NB4 (cell line): ENCODE measurements around the gene AFAP1.

Experiments used
- DNase-seq: peaks from one replicate; pipeline ENCODE4 v3.0.0; 2010; ENCODE audit warnings: low read depth
- H3K4me3 ChIP-seq: one replicate; pipeline ENCODE4 v1.5.1; 2011; ENCODE audit warnings: mild to moderate bottlenecking, low read depth, low read length, moderate library complexity
- CTCF ChIP-seq: IDR thresholded peaks from one replicate; pipeline ENCODE4 v1.5.1; 2012; ENCODE audit warnings: low read depth, low read length
- MYC ChIP-seq: IDR thresholded peaks from 2 replicates; pipeline ENCODE4 v1.6.1; 2011; ENCODE audit warnings: low read depth, low read length
- POLR2A ChIP-seq: IDR thresholded peaks from 2 replicates; pipeline ENCODE4 v1.6.1; 2011; ENCODE audit warnings: mild to moderate bottlenecking; ENCODE audit not compliant: insufficient read length; ENCODE audit errors: extremely low read depth
- TF ChIP-seq, protein P1 (sequence below): IDR thresholded peaks from 2 replicates; pipeline ENCODE4 v1.6.1; 2011; ENCODE audit warnings: low read depth, low read length

Gene AFAP1

DNA sequence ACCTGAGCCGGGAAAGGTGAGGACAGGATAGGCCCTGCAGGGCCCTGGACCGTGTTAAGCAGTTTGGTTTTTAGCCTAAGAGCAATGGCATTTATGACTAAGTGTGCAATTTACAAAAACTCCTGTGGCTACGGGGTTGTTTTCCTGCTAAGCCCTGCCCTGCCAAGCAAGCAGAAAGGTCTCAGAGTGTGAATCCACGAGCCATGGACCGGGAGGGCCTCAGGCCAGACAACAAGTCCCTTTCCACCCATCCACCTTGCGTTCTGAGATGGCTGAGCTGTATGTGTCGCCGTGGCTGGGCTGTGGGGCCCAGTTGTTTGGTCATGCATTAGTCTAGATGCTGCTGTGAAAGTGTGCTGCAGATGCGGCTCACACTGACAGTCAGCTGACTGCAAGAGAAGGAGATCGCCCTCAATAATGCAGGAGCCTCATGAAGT is 33.9 kb upstream of the AFAP1 start:
- TF ChIP-seq CTCF (no peak), POLR2A (no peak), MYC (no peak)
- TF ChIP-seq, protein P1, sequence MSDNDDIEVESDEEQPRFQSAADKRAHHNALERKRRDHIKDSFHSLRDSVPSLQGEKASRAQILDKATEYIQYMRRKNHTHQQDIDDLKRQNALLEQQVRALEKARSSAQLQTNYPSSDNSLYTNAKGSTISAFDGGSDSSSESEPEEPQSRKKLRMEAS, result no peak
- no peak overlapping the region for H3K4me3 ChIP-seq
- no peak for DNase-seq

DNA sequence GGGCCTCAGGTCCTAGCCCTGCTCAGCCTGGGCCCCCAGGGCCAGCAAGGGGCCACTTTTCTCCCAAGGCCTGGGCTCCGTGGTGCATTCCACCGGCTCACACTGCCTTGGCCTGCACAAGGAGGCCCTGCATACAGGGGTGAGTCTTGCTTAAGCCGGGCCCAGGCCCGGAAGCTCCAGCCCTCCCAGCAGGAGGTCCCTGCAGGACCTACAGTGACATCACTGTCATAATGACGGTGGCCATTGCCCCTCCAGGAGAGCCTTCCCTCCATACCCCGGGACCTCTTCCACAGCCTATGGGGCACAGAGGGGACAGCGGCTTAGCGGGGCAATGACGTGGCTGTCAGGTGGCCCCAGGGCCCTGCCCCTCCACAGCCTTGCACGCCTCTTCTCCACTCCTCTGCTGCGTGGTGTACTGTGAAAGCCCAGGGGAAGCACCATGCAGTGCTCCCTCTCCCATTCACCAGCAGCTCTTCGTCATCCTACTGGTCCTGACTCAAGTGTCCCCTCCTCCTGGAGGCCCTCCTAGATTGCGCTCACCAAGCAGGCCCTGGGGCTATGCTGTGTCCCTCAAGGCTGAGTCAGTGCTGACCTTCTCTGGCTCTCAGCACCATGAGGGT is 32.3 kb upstream of the AFAP1 start:
- DNase-seq, result no peak
- H3K4me3 ChIP-seq, result no peak overlapping the region
- TF ChIP-seq CTCF (no peak), POLR2A (no peak), MYC (no peak)
- TF ChIP-seq, protein P1, result no peak

- TF ChIP-seq POLR2A (no peak), MYC (no peak), CTCF (no peak)
- TF ChIP-seq, protein P1, result no peak
- DNase-seq, result no peak
- no peak overlapping the region for H3K4me3 ChIP-seq
These were observed 31.5 kb upstream of the AFAP1 start for GRCh38 chr4:7971159-7971631.

GRCh38 chr4:7970361-7970946 is 30.8 kb upstream of the AFAP1 start:
- DNase-seq, result no peak
- no peak overlapping the region for H3K4me3 ChIP-seq
- TF ChIP-seq MYC (no peak), POLR2A (no peak), CTCF (no peak)
- TF ChIP-seq, protein P1, result no peak

- no peak overlapping the region for H3K4me3 ChIP-seq
- no peak for DNase-seq
- TF ChIP-seq CTCF (no peak), POLR2A (no peak), MYC (no peak)
- TF ChIP-seq, protein P1, result no peak
These were observed 28.7 kb upstream of the AFAP1 start for GRCh38 chr4:7968262-7968896.
